ENCODE measurements around the gene ANKS1B.

Gene ANKS1B

GRCh38 chr12:98816720-98817119, 1168.0 kb downstream of the ANKS1B start (continued):
- no peak for TF ChIP-seq YY2 (tag by site-specific recombination; IDR thresholded peaks at IDR 0.05)
- no peak for TF ChIP-seq ZNF19 (tag by site-specific recombination; IDR thresholded peaks at IDR 0.05; ENCODE audit: low read depth)
- TF ChIP-seq MEIS1 (CRISPR knock-in tag; IDR thresholded peaks at IDR 0.05; ENCODE audit: borderline replicate concordance), result no peak
- TF ChIP-seq ZNF837 (tag by site-specific recombination; IDR thresholded peaks at IDR 0.05), result no peak

- no peak for TF ChIP-seq PRDM6 (tag by site-specific recombination; IDR thresholded peaks at IDR 0.05)
- no peak for TF ChIP-seq ZBTB8A (tag by site-specific recombination; IDR thresholded peaks at IDR 0.05)
- no peak for TF ChIP-seq HIC1 (tag by site-specific recombination; IDR thresholded peaks at IDR 0.05)
- TF ChIP-seq OSR2 (tag by site-specific recombination; IDR thresholded peaks at IDR 0.05), result no peak
- TF ChIP-seq ZXDB (tag by site-specific recombination; IDR thresholded peaks at IDR 0.05), result no peak
- no peak for TF ChIP-seq RBAK (tag by site-specific recombination; IDR thresholded peaks at IDR 0.05)
- TF ChIP-seq ZNF610 (tag by site-specific recombination; IDR thresholded peaks at IDR 0.05; ENCODE audit: borderline replicate concordance), result no peak
- no peak for TF ChIP-seq ZNF777 (tag by site-specific recombination; IDR thresholded peaks at IDR 0.05; ENCODE audit: borderline replicate concordance)
- TF ChIP-seq TCF7L2 (IDR thresholded peaks at IDR 0.05; ENCODE audit: borderline replicate concordance, low read depth, low read length), result no peak
- TF ChIP-seq KLF8 (tag by site-specific recombination; IDR thresholded peaks at IDR 0.05), result no peak
- POLR2A ChIA-PET, result no interaction called here
- CTCF ChIA-PET, result interaction anchor here (0.7 to 1.3 kb wide), 3 partner anchors 9 to 77 kb away, joined by 3 read pairs; no protein-coding TSS in a partner anchor
Observed at GRCh38 chr12:98814254-98814653, 1170.5 kb downstream of the ANKS1B start.

GRCh38 chr12:98812225-98812624, 1172.5 kb downstream of the ANKS1B start:
- Histone ChIP-seq H3K27ac (ENCODE audit: extremely low read depth, low read depth, low read length) (no peak overlapping the region), H3K36me3 (ENCODE audit: control insufficient read depth in 2 of 2, insufficient read depth in 1 of 2, low read length in 2 of 2) (no peaks in the 10 kb centered on the region), H3K9me3 (ENCODE audit: control insufficient read depth, insufficient read depth, low read depth, low read length) (no peaks in the 10 kb centered on the region), H3K4me3 (ENCODE audit: low read depth, low read length) (no peak overlapping the region), H3K4me1 (ENCODE audit: control insufficient read depth, insufficient read depth, low read length) (no peaks in the 10 kb centered on the region)
- TF ChIP-seq SP3 (tag by site-specific recombination; IDR thresholded peaks at IDR 0.05) (no peak), REST (tag by site-specific recombination; IDR thresholded peaks at IDR 0.05) (no peak), ZNF10 (tag by site-specific recombination; IDR thresholded peaks at IDR 0.05) (no peak), ZFP3 (tag by site-specific recombination; IDR thresholded peaks at IDR 0.05; ENCODE audit: low read depth) (no peak)
- POLR2A ChIA-PET, result no interaction called here
- CTCF ChIA-PET, result interaction anchor here (0.6 to 0.7 kb wide), 3 partner anchors 15 to 245 kb away, joined by 3 to 5 read pairs (median 3); no protein-coding TSS in a partner anchor

More at GRCh38 chr12:98814254-98814653, 1170.5 kb downstream of the ANKS1B start:
- Histone ChIP-seq H3K9me3 (ENCODE audit: control insufficient read depth, insufficient read depth, low read depth, low read length) (no peaks in the 10 kb centered on the region), H3K27ac (ENCODE audit: extremely low read depth, low read depth, low read length) (no peak overlapping the region), H3K4me1 (ENCODE audit: control insufficient read depth, insufficient read depth, low read length) (no peaks in the 10 kb centered on the region), H3K36me3 (ENCODE audit: control insufficient read depth in 2 of 2, insufficient read depth in 1 of 2, low read length in 2 of 2) (no peaks in the 10 kb centered on the region), H3K4me3 (ENCODE audit: low read depth, low read length) (no peak overlapping the region)

All from HEK293 (cell line).